H1 (cell line): Measurements from ENCODE around the gene NMUR1. TPM values are rescaled to one million over a fixed set of nuclear protein-coding genes. Genes with fewer than 3 reads are reported as not detected.

Source experiments
- CTCF ChIA-PET: fragments of 300-600 bp; sonication (Branson Sonifier 250); formaldehyde crosslinking; loops from one replicate; lab custom pipeline; 2021; ENCODE audit not compliant: partially characterized antibody; lab: Charles Lee
- POLR2A ChIA-PET: fragments of 300-600 bp; sonication (Branson Sonifier 250); formaldehyde crosslinking; loops from one replicate; lab custom pipeline; 2021; ENCODE audit warnings: inconsistent platforms; ENCODE audit not compliant: partially characterized antibody; lab: Charles Lee
- DNase-seq, 2 experiments: peaks; one replicate each; pipeline versions ENCODE4 v3.0.0 to v3.0.0-alpha.2; 2010 to 2022; ENCODE audit warnings: low spot score in 2 of 2, low read depth in 1 of 2, mixed read lengths in 1 of 2
- FAIRE-seq: peaks from 2 replicates; lab custom pipeline; 2011; peaks lifted over from hg19 to GRCh38; lab: Jason Lieb, UNC
- H2AFZ ChIP-seq: 2 replicates; pipeline ENCODE4 v1.8.1; 2012; ENCODE audit warnings: low read length, inconsistent platforms
- H2AK5ac ChIP-seq: 2 replicates; pipeline ENCODE4 v1.6.1; 2013; ENCODE audit warnings: low read depth, low read length
- H2BK120ac ChIP-seq: replicated peaks from 2 replicates; pipeline ENCODE3; 2013; ENCODE audit warnings: low read depth, low read length, inconsistent platforms
- H2BK12ac ChIP-seq: 2 replicates; pipeline ENCODE4 v1.6.1; 2013; ENCODE audit warnings: low read depth, low read length
- H2BK15ac ChIP-seq: 2 replicates; pipeline ENCODE4 v1.6.1; 2013; ENCODE audit warnings: low read length
- H2BK20ac ChIP-seq: 2 replicates; pipeline ENCODE4 v1.6.1; 2013; ENCODE audit warnings: low read length
- H2BK5ac ChIP-seq: 2 replicates; pipeline ENCODE4 v1.6.1; 2013; ENCODE audit warnings: low read depth, low read length
- H3K14ac ChIP-seq: 2 replicates; pipeline ENCODE4 v1.6.1; 2013; ENCODE audit warnings: inconsistent platforms; ENCODE audit not compliant: insufficient read length
- H3K18ac ChIP-seq: 2 replicates; pipeline ENCODE4 v1.6.1; 2013; ENCODE audit warnings: low read length; ENCODE audit errors: extremely low read depth
- H3K23ac ChIP-seq: 2 replicates; pipeline ENCODE4 v1.6.1; 2013; ENCODE audit warnings: inconsistent platforms; ENCODE audit not compliant: insufficient read length
- H3K23me2 ChIP-seq: 2 replicates; pipeline ENCODE4 v1.6.1; 2013; ENCODE audit warnings: low read depth, low read length
- H3K27ac ChIP-seq: 2 replicates; pipeline ENCODE4 v1.6.1; 2011; ENCODE audit warnings: low read depth, low read length, inconsistent platforms
- H3K27me3 ChIP-seq, 4 experiments: replicated peaks in 1 of 4; 1 replicate in 1 of 4; 2 replicates in 3 of 4; pipeline versions ENCODE4 v1.6.1 to v1.8.1; 2011 to 2013; ENCODE audit warnings: low read length in 3 of 4, mild to moderate bottlenecking in 3 of 4, inconsistent platforms in 2 of 4, mixed read lengths in 2 of 4, moderate library complexity in 1 of 4; ENCODE audit not compliant: control insufficient read depth in 3 of 4, insufficient read depth in 3 of 4; ENCODE audit errors: extremely low read depth in 1 of 4
- H3K36me3 ChIP-seq, 4 experiments: 2 replicates each; pipeline versions ENCODE4 v1.6.1 to v1.8.1; 2011 to 2013; ENCODE audit warnings: mild to moderate bottlenecking in 4 of 4, low read length in 3 of 4, moderate library complexity in 2 of 4, control low read depth in 1 of 4, inconsistent platforms in 1 of 4; ENCODE audit not compliant: insufficient read depth in 4 of 4, control insufficient read depth in 2 of 4
- H3K4ac ChIP-seq: replicated peaks from 2 replicates; pipeline ENCODE3; 2013; ENCODE audit warnings: low read length, low read depth, mixed read lengths, inconsistent platforms; ENCODE audit not compliant: insufficient read length
- H3K4me1 ChIP-seq, 4 experiments: replicated peaks in 1 of 4; 1 replicate in 1 of 4; 2 replicates in 3 of 4; pipeline versions ENCODE4 v1.6.1 to v1.8.1; 2011 to 2013; ENCODE audit warnings: low read length in 3 of 4, inconsistent platforms in 2 of 4, mixed read lengths in 1 of 4; ENCODE audit not compliant: insufficient read depth in 4 of 4, control insufficient read depth in 3 of 4
- H3K4me2 ChIP-seq, 2 experiments: 2 replicates each; pipeline versions ENCODE4 v1.6.1 to v1.8.1; 2011 to 2013; ENCODE audit warnings: low read depth in 2 of 2, low read length in 2 of 2, control low read depth in 1 of 2, inconsistent platforms in 1 of 2, mild to moderate bottlenecking in 1 of 2; ENCODE audit not compliant: insufficient read depth in 1 of 2
- H3K4me3 ChIP-seq, 4 experiments: fragments of 200-600, 300-600 bp in 1 of 4; sonication (generic), shearing (Covaris generic), sonication (Bioruptor Twin) in 1 of 4; 2 replicates each; pipeline versions ENCODE4 v1.5.1 to v1.8.1; 2011 to 2016; ENCODE audit warnings: low read length in 4 of 4, low read depth in 3 of 4, control low read depth in 2 of 4, inconsistent platforms in 2 of 4, mild to moderate bottlenecking in 2 of 4, mixed read lengths in 1 of 4, moderate library complexity in 1 of 4; ENCODE audit not compliant: insufficient read depth in 2 of 4; ENCODE audit errors: extremely low read depth in 1 of 4
- H3K56ac ChIP-seq: replicated peaks from 2 replicates; pipeline ENCODE3; 2013; ENCODE audit warnings: low read depth, mild to moderate bottlenecking, mixed read lengths, low read length, inconsistent platforms; ENCODE audit not compliant: insufficient read length
- H3K79me1 ChIP-seq: 2 replicates; pipeline ENCODE4 v1.6.1; 2013; ENCODE audit warnings: low read depth, low read length, control low read depth
- H3K79me2 ChIP-seq, 2 experiments: 2 replicates each; pipeline versions ENCODE4 v1.6.1 to v1.8.1; 2012 to 2013; ENCODE audit warnings: low read length in 2 of 2, mild to moderate bottlenecking in 2 of 2, inconsistent platforms in 1 of 2; ENCODE audit not compliant: insufficient read depth in 2 of 2, control insufficient read depth in 1 of 2
- H3K9ac ChIP-seq, 4 experiments: replicated peaks in 1 of 4; 1 replicate in 1 of 4; 2 replicates in 3 of 4; pipeline versions ENCODE4 v1.6.1 to v1.8.1; 2011 to 2013; ENCODE audit warnings: low read depth in 3 of 4, low read length in 3 of 4, control low read depth in 2 of 4, mild to moderate bottlenecking in 2 of 4, moderate library complexity in 2 of 4, inconsistent platforms in 1 of 4; ENCODE audit errors: extremely low read depth in 1 of 4
- H3K9me3 ChIP-seq, 2 experiments: 2 replicates each; pipeline versions ENCODE4 v1.6.1 to v1.8.1; 2012 to 2013; ENCODE audit warnings: mild to moderate bottlenecking in 2 of 2, moderate library complexity in 2 of 2, control low read depth in 1 of 2, inconsistent platforms in 1 of 2, low read depth in 1 of 2, low read length in 1 of 2, mixed read lengths in 1 of 2; ENCODE audit not compliant: insufficient read depth in 2 of 2
- H4K20me1 ChIP-seq, 2 experiments: replicated peaks in 1 of 2; 2 replicates each; pipeline versions ENCODE3 to v1.8.1; 2011 to 2013; ENCODE audit warnings: inconsistent platforms in 2 of 2, low read length in 2 of 2, mild to moderate bottlenecking in 1 of 2; ENCODE audit not compliant: insufficient read depth in 2 of 2, control insufficient read depth in 1 of 2
- H4K5ac ChIP-seq: 2 replicates; pipeline ENCODE4 v1.6.1; 2013; ENCODE audit warnings: low read length, low read depth, mixed read lengths, inconsistent platforms; ENCODE audit not compliant: insufficient read length
- H4K8ac ChIP-seq: 2 replicates; pipeline ENCODE4 v1.8.0; 2013; ENCODE audit warnings: mild to moderate bottlenecking, moderate library complexity, low read length, inconsistent platforms; ENCODE audit not compliant: insufficient read depth; ENCODE audit errors: extremely low read depth
- H4K91ac ChIP-seq: replicated peaks from 2 replicates; pipeline ENCODE3; 2013; ENCODE audit warnings: low read length, mixed read lengths, inconsistent platforms; ENCODE audit not compliant: insufficient read length
- ASH2L ChIP-seq: fragments of 200-600, 300-600 bp; sonication (generic); IDR thresholded peaks from one replicate; pipeline ENCODE4 v1.7.1; 2017; ENCODE audit warnings: low read length
- CBX8 ChIP-seq: fragments of 300-800, 300-1000 bp; sonication (generic); IDR thresholded peaks from 2 replicates; pipeline ENCODE4 v1.7.1; 2016; ENCODE audit warnings: low read depth, low read length, borderline replicate concordance
- CEBPB ChIP-seq: IDR thresholded peaks from 2 replicates; pipeline ENCODE4 v1.6.1; 2012; ENCODE audit warnings: low read depth, low read length
- EGR1 ChIP-seq: IDR thresholded peaks from 2 replicates; pipeline ENCODE4 v1.6.1; 2011; ENCODE audit warnings: low read depth, low read length, borderline replicate concordance
- FOSL1 ChIP-seq: IDR thresholded peaks from 2 replicates; pipeline ENCODE4 v1.6.1; 2011; ENCODE audit warnings: mild to moderate bottlenecking, low read depth, low read length, moderate library complexity; ENCODE audit not compliant: insufficient read depth
- HDAC2 ChIP-seq, 2 experiments: fragments of 300-600 bp in 1 of 2; sonication (generic) in 1 of 2; IDR thresholded peaks; 2 replicates each; pipeline ENCODE4 v1.6.1; 2011 to 2012; ENCODE audit warnings: low read depth in 2 of 2, low read length in 2 of 2, mild to moderate bottlenecking in 2 of 2, moderate library complexity in 2 of 2, borderline replicate concordance in 1 of 2, inconsistent platforms in 1 of 2
- PHF8 ChIP-seq: fragments of 200-600 bp; sonication (generic); conservative IDR thresholded peaks from 2 replicates; pipeline ENCODE4 v1.7.1; 2012; ENCODE audit warnings: low read depth, mild to moderate bottlenecking, inconsistent platforms, low read length, moderate library complexity
- POLR2A ChIP-seq, 2 experiments: IDR thresholded peaks; 1 replicate in 1 of 2; 2 replicates in 1 of 2; pipeline ENCODE4 v1.6.1; 2011; ENCODE audit warnings: low read depth in 2 of 2, low read length in 2 of 2, mild to moderate bottlenecking in 2 of 2; ENCODE audit errors: control extremely low read depth in 1 of 2
- POLR2AphosphoS5 ChIP-seq: IDR thresholded peaks from 2 replicates; pipeline ENCODE4 v1.6.1; 2011; ENCODE audit warnings: low read depth, low read length
- SAP30 ChIP-seq: fragments of 300-600 bp; sonication (generic); IDR thresholded peaks from 2 replicates; pipeline ENCODE4 v1.7.1; 2012; ENCODE audit warnings: low read length, moderate library complexity, mild to moderate bottlenecking, inconsistent platforms; ENCODE audit not compliant: insufficient read depth, insufficient replicate concordance
- WGBS, 2 experiments: shearing (Covaris generic) in 1 of 2; methylation state at CpG; one replicate each; pipeline versions ENCODE4 v1.1.6 to v1.1.7; 2013 to 2015; ENCODE audit warnings: low lambda C conversion rate in 2 of 2, mixed read lengths in 2 of 2, inconsistent platforms in 1 of 2, low coverage in 1 of 2, missing lambda C conversion rate in 1 of 2; ENCODE audit not compliant: insufficient replicate concordance in 2 of 2, insufficient coverage in 1 of 2, insufficient read length in 1 of 2; ENCODE audit errors: extremely low coverage in 1 of 2, missing lambda C conversion rate in 1 of 2; 5-methylcytosine and 5-hydroxymethylcytosine counted together
- polyA plus RNA-seq, 7 experiments: library from polyadenylated mRNA; depleted of rRNA in 3 of 7; stranded (reverse) in 5 of 7; unstranded in 2 of 7; fragments of >200 nt in 5 of 7; fragments of 200-250 nt in 2 of 7; gene quantifications; 1 replicate in 5 of 7; 2 replicates in 1 of 7; 4 replicates in 1 of 7; pipeline versions ENCODE4 v1.2.1 to v1.2.3, GENCODE V29; 2011 to 2013; ENCODE audit warnings: missing spikeins in 2 of 7, mixed read lengths in 2 of 7
- total RNA-seq: library from RNA; stranded (reverse); fragmentation: NEBNext Ultra II Directional; extraction: Animal tissue kit (Norgen Biotek cat#: 25700); gene quantifications from 2 replicates; pipeline ENCODE4 v1.2.1, GENCODE V29; 2021

NMUR1 gene
- total and polyA plus RNA-seq, 2 of the 8 experiments (the other 6 are each of a cell fraction or from before 2014, with no cell fraction given): 0.56 to 1.5 TPM

- 77% methylated on average over 4 of the region's 4 CpGs; no CpG with 5 or more reads in 1 of the 2 experiments for WGBS, 2 experiments
- peak overlapping the region; percentile 0 for H3K56ac ChIP-seq
- H4K91ac ChIP-seq: peak overlapping the region; percentile 91
- H3K27ac ChIP-seq: peak overlapping the region; percentile 88
- H3K23ac ChIP-seq: no peak overlapping the region
- H2BK20ac ChIP-seq: peak overlapping the region; percentile 98
- H3K9ac ChIP-seq: peak overlapping the region in 2 of 4 experiments; percentile 42 to 45; a peak in 3 of 7 replicates
- no peaks in the 10 kb centered on the region for H3K79me1 ChIP-seq
- peak overlapping the region; percentile 53 for H4K8ac ChIP-seq
- peaks cover 5% of the 10 kb centered on the region for H3K23me2 ChIP-seq
- no peak overlapping the region for H3K4me3 ChIP-seq
- H3K4me1 ChIP-seq: peaks cover 3 to 35% (median 26%) of the 10 kb centered on the region in 4 experiments
- H3K36me3 ChIP-seq: no peaks in the 10 kb centered on the region
- H2BK15ac ChIP-seq: peak overlapping the region; percentile 61; the same call in 1 of the 2 replicates
- no peak for DNase-seq
- H2AK5ac ChIP-seq: peak overlapping the region; percentile 83
- H4K20me1 ChIP-seq: no peaks in the 10 kb centered on the region
- TF ChIP-seq HDAC2 (IDR thresholded peaks at IDR 0.05; ENCODE audit: borderline replicate concordance in 1 of 2, low read depth in 2 of 2, low read length in 2 of 2) (no peak), ASH2L (no peak), PHF8 (no peak), CBX8 (no peak), FOSL1 (no peak), EGR1 (no peak), SAP30 (no peak), CEBPB (no peak), POLR2AphosphoS5 (no peak), POLR2A (IDR thresholded peaks at IDR 0.05; ENCODE audit: control extremely low read depth in 1 of 2, low read depth in 2 of 2, low read length in 2 of 2) (no peak)
- peak overlapping the region; percentile 92; the same call in 1 of the 2 replicates for H2BK5ac ChIP-seq
- no peaks in the 10 kb centered on the region for H3K27me3 ChIP-seq
- no peaks in the 10 kb centered on the region for H3K79me2 ChIP-seq
- H3K9me3 ChIP-seq: peaks cover 0 to 2% of the 10 kb centered on the region in 2 experiments; a peak in 1 of 4 replicates
- peak overlapping the region; percentile 69 for H3K4ac ChIP-seq
- no peak for FAIRE-seq
- peak overlapping the region; percentile 98 for H3K18ac ChIP-seq
- CTCF ChIA-PET: interaction anchor here (1.0 kb wide), 2 partner anchors 25 to 59 kb away, joined by 3 to 5 read pairs; no protein-coding TSS in a partner anchor
- peak overlapping the region; percentile 92 for H4K5ac ChIP-seq
- H2BK12ac ChIP-seq: peak overlapping the region; percentile 77
- H3K4me2 ChIP-seq: peak overlapping the region in 1 of 2 experiments; percentile 33; a peak in 1 of 4 replicates
- H2AFZ ChIP-seq: no peak overlapping the region
- POLR2A ChIA-PET: interaction anchor here (1.2 kb wide), 1 partner anchor 10 kb away, joined by 3 read pairs; no protein-coding TSS in a partner anchor
- peak overlapping the region; percentile 96 for H2BK120ac ChIP-seq
- H3K14ac ChIP-seq: no peak overlapping the region
Measured at GRCh38 chr2:231576465-231576864, 46.2 kb upstream of the NMUR1 start.
